HepG2 (cell line): ENCODE data around the gene APBA3. TPM values are rescaled to one million over a fixed set of nuclear protein-coding genes. Genes with fewer than 3 reads are reported as not detected.

Experiments
- CHD2 ChIP-seq: IDR thresholded peaks from 2 replicates; pipeline ENCODE4 v1.6.1; 2011; ENCODE audit warnings: low read depth, low read length, improper control_type of control experiment
- DNMT1 ChIP-seq: sonication (generic); formaldehyde crosslinking; IDR thresholded peaks from 2 replicates; pipeline ENCODE4 v1.5.1; 2020; ENCODE audit warnings: mild to moderate bottlenecking, missing genetic modification reagents
- ETV5 ChIP-seq: IDR thresholded peaks from 2 replicates; pipeline ENCODE4 v1.6.1; 2018; ENCODE audit warnings: missing biosample characterization, missing genetic modification reagents, inconsistent platforms, borderline replicate concordance
- FOXA1 ChIP-seq, 2 experiments: fragments of 450-650 bp in 1 of 2; sonication (generic) in 1 of 2; formaldehyde crosslinking in 1 of 2; IDR thresholded peaks; 2 replicates each; pipeline versions ENCODE4 v1.4.0 to v1.6.1; 2016 to 2020; ENCODE audit warnings: missing genetic modification reagents in 1 of 2
- GTF3A ChIP-seq: sonication (generic); formaldehyde crosslinking; conservative IDR thresholded peaks from 2 replicates; pipeline ENCODE4 v1.4.0; 2020; ENCODE audit warnings: mild to moderate bottlenecking, missing genetic modification reagents
- HOXA5 ChIP-seq: sonication (generic); formaldehyde crosslinking; IDR thresholded peaks from 2 replicates; pipeline ENCODE4 v1.4.0; 2020; ENCODE audit warnings: missing genetic modification reagents
- HOXA9 ChIP-seq: sonication (generic); formaldehyde crosslinking; IDR thresholded peaks from 2 replicates; pipeline ENCODE4 v1.8.1; 2022; ENCODE audit warnings: missing genetic modification reagents, mild to moderate bottlenecking, moderate library complexity, borderline replicate concordance
- KDM2A ChIP-seq: sonication (generic); formaldehyde crosslinking; IDR thresholded peaks from 2 replicates; pipeline ENCODE4 v1.4.0; 2020; ENCODE audit warnings: low read depth, missing genetic modification reagents, borderline replicate concordance
- KLF11 ChIP-seq: IDR thresholded peaks from 2 replicates; pipeline ENCODE4 v1.6.1; 2016; ENCODE audit warnings: missing compliant biosample characterization
- MLX ChIP-seq: IDR thresholded peaks from 2 replicates; pipeline ENCODE4 v1.6.1; 2016
- MYC ChIP-seq: sonication (generic); formaldehyde crosslinking; IDR thresholded peaks from 2 replicates; pipeline ENCODE4 v1.9.0; 2021; ENCODE audit warnings: missing genetic modification reagents, borderline replicate concordance
- NCOA2 ChIP-seq: sonication (generic); formaldehyde crosslinking; IDR thresholded peaks from 2 replicates; pipeline ENCODE4 v1.8.0; 2022; ENCODE audit warnings: inconsistent platforms
- NONO ChIP-seq, 2 experiments: fragments of 450-650 bp in 1 of 2; sonication (generic) in 1 of 2; formaldehyde crosslinking in 1 of 2; IDR thresholded peaks in 1 of 2; conservative IDR thresholded peaks in 1 of 2; 2 replicates each; pipeline versions ENCODE4 v1.6.1 to v1.8.0; 2017 to 2022; ENCODE audit warnings: mild to moderate bottlenecking in 1 of 2, missing genetic modification reagents in 1 of 2, moderate library complexity in 1 of 2
- POLR2AphosphoS2 ChIP-seq: IDR thresholded peaks from 2 replicates; pipeline ENCODE4 v1.6.1; 2011; ENCODE audit warnings: low read depth, low read length, improper control_type of control experiment
- RBM39 ChIP-seq: fragments of 200-400 bp; formaldehyde crosslinking; IDR thresholded peaks from one replicate; pipeline ENCODE4 v1.6.1; 2018; ENCODE audit warnings: antibody characterized with exemption, mild to moderate bottlenecking, low read depth, low read length; ENCODE audit not compliant: poor library complexity, severe bottlenecking
- REPIN1 ChIP-seq: sonication (generic); formaldehyde crosslinking; IDR thresholded peaks from 2 replicates; pipeline ENCODE4 v1.8.0; 2022; ENCODE audit warnings: missing genetic modification reagents, low read depth, mild to moderate bottlenecking, borderline replicate concordance
- SCMH1 ChIP-seq: sonication (generic); formaldehyde crosslinking; IDR thresholded peaks from 2 replicates; pipeline ENCODE4 v1.9.0; 2021; ENCODE audit warnings: missing genetic modification reagents, mild to moderate bottlenecking, borderline replicate concordance
- SIX1 ChIP-seq: sonication (generic); formaldehyde crosslinking; IDR thresholded peaks from 2 replicates; pipeline ENCODE4 v1.4.0; 2020; ENCODE audit warnings: missing genetic modification reagents, borderline replicate concordance
- XRCC5 ChIP-seq: fragments of 200-400 bp; formaldehyde crosslinking; optimal IDR thresholded peaks from 2 replicates; pipeline ENCODE3; 2017; ENCODE audit warnings: mild to moderate bottlenecking, low read length
- ZNF160 ChIP-seq: sonication (generic); formaldehyde crosslinking; IDR thresholded peaks from 2 replicates; pipeline ENCODE4 v1.8.0; 2022; ENCODE audit warnings: mild to moderate bottlenecking, inconsistent platforms, missing genetic modification reagents
- ZNF275 ChIP-seq: sonication (generic); formaldehyde crosslinking; IDR thresholded peaks from 2 replicates; pipeline ENCODE4 v1.8.0; 2022; ENCODE audit warnings: missing genetic modification reagents, mild to moderate bottlenecking, inconsistent platforms, borderline replicate concordance
- ZNF446 ChIP-seq: sonication (generic); formaldehyde crosslinking; IDR thresholded peaks from 2 replicates; pipeline ENCODE4 v1.5.0; 2020; ENCODE audit warnings: mild to moderate bottlenecking, missing genetic modification reagents
- ZNF547 ChIP-seq: sonication (generic); formaldehyde crosslinking; IDR thresholded peaks from 2 replicates; pipeline ENCODE4 v1.5.1; 2020; ENCODE audit warnings: mild to moderate bottlenecking, missing genetic modification reagents
- ZNF749 ChIP-seq: sonication (generic); formaldehyde crosslinking; IDR thresholded peaks from 2 replicates; pipeline ENCODE4 v1.8.0; 2022; ENCODE audit warnings: mild to moderate bottlenecking, missing genetic modification reagents, moderate library complexity, borderline replicate concordance
- polyA plus RNA-seq, 8 experiments: library from polyadenylated mRNA; depleted of rRNA in 3 of 8; stranded (reverse) in 7 of 8; unstranded in 1 of 8; fragments of >200 nt; fragmentation: Illumina TruSeq in 4 of 8; extraction: Trizol in 4 of 8; gene quantifications; 2 replicates each; pipeline versions ENCODE4 v1.2.1 to v1.2.3, GENCODE V29; 2011 to 2016; ENCODE audit warnings: low read depth in 4 of 8, missing spikeins in 1 of 8, mixed read lengths in 1 of 8; ENCODE audit not compliant: insufficient read depth in 1 of 8
- total RNA-seq, 5 experiments: library from RNA; depleted of rRNA; stranded (reverse); fragments of >200 nt; fragmentation: Illumina TruSeq; extraction: Trizol; gene quantifications; 2 replicates each; pipeline ENCODE4 v1.2.3, GENCODE V29; 2016; ENCODE audit warnings: low read depth in 1 of 5

The APBA3 gene
- total and polyA plus RNA-seq, 2 of the 13 experiments (the other 11 are each of a cell fraction or from before 2014, with no cell fraction given): 14.2 to 14.3 TPM

DNA sequence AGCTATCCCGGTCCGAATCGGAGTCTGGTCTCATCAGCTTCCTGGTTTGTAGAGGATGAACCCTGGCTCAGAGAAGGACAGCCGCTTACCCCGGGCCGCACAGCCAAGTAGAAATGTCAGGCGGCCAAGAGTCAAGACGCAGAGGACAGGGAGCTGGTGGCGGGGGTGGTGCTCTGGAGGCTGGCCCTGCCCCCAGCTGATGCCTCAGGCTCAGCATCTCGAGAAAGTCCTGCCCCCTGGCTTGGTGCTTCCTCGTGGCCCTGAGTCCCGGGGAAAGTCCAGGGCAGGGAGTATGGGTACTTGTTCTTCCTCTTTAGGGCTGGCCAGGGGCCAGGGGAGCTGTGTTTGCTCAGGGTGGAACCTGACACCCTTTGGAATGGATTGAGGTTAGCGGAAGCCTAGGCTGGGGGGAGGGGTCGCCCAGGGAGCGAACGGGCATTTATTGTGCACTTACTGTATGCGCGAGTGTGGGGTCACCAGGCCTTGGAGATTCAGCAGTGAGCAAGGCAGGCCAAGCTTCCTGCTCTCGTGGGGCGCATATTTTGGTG is 51.2 kb downstream of the APBA3 start (continued):
- TF ChIP-seq FOXA1 (IDR thresholded peaks at IDR 0.05): no peak
- peak; percentile 92 for TF ChIP-seq FOXA1 (CRISPR knock-in tag; IDR thresholded peaks at IDR 0.05)
- peak; percentile 79 for TF ChIP-seq NCOA2 (CRISPR knock-in tag)
- no peak for TF ChIP-seq POLR2AphosphoS2
- peak; percentile 48; the same call in 1 of the 2 replicates for TF ChIP-seq MLX (CRISPR knock-in tag)
- TF ChIP-seq ZNF160 (CRISPR knock-in tag): peak; percentile 47; the same call in 1 of the 2 replicates
- TF ChIP-seq SIX1 (CRISPR knock-in tag): peak; percentile 100
- TF ChIP-seq KDM2A: peak; percentile 69
- TF ChIP-seq HOXA9 (CRISPR knock-in tag): no peak
- TF ChIP-seq ZNF446 (CRISPR knock-in tag): no peak
- TF ChIP-seq DNMT1 (CRISPR knock-in tag): no peak
- TF ChIP-seq ZNF275 (CRISPR knock-in tag): no peak
- TF ChIP-seq MYC: peak; percentile 89; the same call in 1 of the 2 replicates
- peak; percentile 45; the same call in 1 of the 2 replicates for TF ChIP-seq HOXA5 (CRISPR knock-in tag)
- TF ChIP-seq ETV5: peak; percentile 96
- 0 out of 2 replicates have a peak, but pooled peaks have one; percentile 20 for TF ChIP-seq CHD2
- no peak for TF ChIP-seq GTF3A
- TF ChIP-seq KLF11: peak; percentile 37; the same call in 1 of the 2 replicates
- no peak; the same call in 1 of the 2 replicates for TF ChIP-seq ZNF547
- TF ChIP-seq RBM39: no peak
- peak; percentile 39; the same call in 1 of the 2 replicates for TF ChIP-seq ZNF749 (CRISPR knock-in tag)
- TF ChIP-seq SCMH1: no peak
- TF ChIP-seq REPIN1 (CRISPR knock-in tag): peak; percentile 77; the same call in 1 of the 2 replicates
- no peak for TF ChIP-seq NONO (IDR thresholded peaks at IDR 0.05)
- peak; percentile 96 for TF ChIP-seq NONO (CRISPR knock-in tag; conservative IDR thresholded peaks at IDR 0.05)
- TF ChIP-seq XRCC5: peak; percentile 84
- TF ChIP-seq, all 625 proteins: peak for 222
